HCT116 (cell line): Measurements from ENCODE around the gene FAM193A. TPM values are rescaled to one million over a fixed set of nuclear protein-coding genes. Genes with fewer than 3 reads are reported as not detected.

ENCODE experiments used
- ATAC-seq: fragments of 200-7000 bp; cut with Tn5 transposase; 2 replicates; pipeline ENCODE4 v1.9.1; 2020; ENCODE audit warnings: mild to moderate bottlenecking, moderate library complexity
- BruUV-seq: library from RNA; stranded (reverse); fragments of 400-500 nt; replicated peaks from 2 replicates; lab custom pipeline; 2021; lab: Mats Ljungman, UMichigan
- CTCF ChIA-PET: fragments of 300-600 bp; sonication (Branson Sonifier 250); formaldehyde crosslinking; loops from one replicate; lab custom pipeline; 2021; ENCODE audit warnings: antibody characterized with exemption; lab: Charles Lee
- POLR2A ChIA-PET: fragments of 300-600, 350-600 bp; sonication (Branson Sonifier 250); formaldehyde crosslinking; loops from one replicate; lab custom pipeline; 2021; ENCODE audit warnings: antibody characterized with exemption; lab: Charles Lee
- RAD21 ChIA-PET, 2 experiments: fragments of 300-600 bp; sonication (Branson Sonifier 250); formaldehyde crosslinking; loops; one replicate each; lab custom pipeline; 2023; ENCODE audit warnings: low total read pairs in 2 of 2; ENCODE audit not compliant: uncharacterized antibody in 2 of 2, unreplicated experiment in 2 of 2, low non-redundant PET in 1 of 2; lab: Charles Lee
- DNase-seq: peaks from one replicate; pipeline ENCODE4 v3.0.0-alpha.2; 2010; ENCODE audit warnings: low read depth, low spot score
- H2AFZ ChIP-seq: fragments of 200-600 bp; shearing (Covaris generic), sonication (generic); 2 replicates; pipeline ENCODE4 v1.6.1; 2017; ENCODE audit warnings: low read depth, mixed run types, mixed read lengths, antibody characterized with exemption, low read length; ENCODE audit not compliant: poor library complexity, severe bottlenecking
- H3K27ac ChIP-seq: 2 replicates; pipeline ENCODE4 v1.5.1; 2012; ENCODE audit warnings: low read depth, low read length
- H3K27me3 ChIP-seq: fragments of 200-600 bp; sonication (generic); 2 replicates; pipeline ENCODE4 v1.6.1; 2016; ENCODE audit warnings: mixed run types, low read length, mixed read lengths; ENCODE audit not compliant: insufficient read depth
- H3K36me3 ChIP-seq, 2 experiments: fragments of 200-500 bp in 1 of 2; fragments of 200-600 bp in 1 of 2; sonication (Bioruptor generic) in 1 of 2; sonication (generic) in 1 of 2; 2 replicates each; pipeline versions ENCODE4 v1.5.1 to v1.6.1; 2014 to 2016; ENCODE audit warnings: low read length in 2 of 2, inconsistent platforms in 1 of 2, mixed read lengths in 1 of 2, mixed run types in 1 of 2; ENCODE audit not compliant: insufficient read depth in 2 of 2, control insufficient read depth in 1 of 2
- H3K4me1 ChIP-seq, 2 experiments: fragments of 200-600 bp in 1 of 2; sonication (generic) in 1 of 2; 2 replicates each; pipeline versions ENCODE4 v1.5.1 to v1.6.1; 2012 to 2017; ENCODE audit warnings: low read length in 2 of 2, inconsistent platforms in 1 of 2, mild to moderate bottlenecking in 1 of 2, mixed read lengths in 1 of 2, mixed run types in 1 of 2, moderate library complexity in 1 of 2; ENCODE audit not compliant: insufficient read depth in 2 of 2, control insufficient read depth in 1 of 2
- H3K4me2 ChIP-seq: fragments of 200-600 bp; sonication (generic); 2 replicates; pipeline ENCODE4 v1.6.1; 2017; ENCODE audit warnings: mixed run types, low read length, mixed read lengths
- H3K4me3 ChIP-seq, 2 experiments: fragments of 200-600 bp in 1 of 2; sonication (generic) in 1 of 2; replicated peaks in 1 of 2; 2 replicates each; pipeline ENCODE4 v1.5.1; 2011 to 2016; ENCODE audit warnings: low read length in 2 of 2, control low read depth in 1 of 2, low read depth in 1 of 2, mild to moderate bottlenecking in 1 of 2, mixed read lengths in 1 of 2, mixed run types in 1 of 2
- H3K79me2 ChIP-seq: fragments of 200-600 bp; sonication (generic); 2 replicates; pipeline ENCODE4 v1.6.1; 2017; ENCODE audit warnings: mild to moderate bottlenecking, mixed run types, low read length, moderate library complexity, mixed read lengths; ENCODE audit not compliant: insufficient read depth
- H3K9ac ChIP-seq: fragments of 200-600 bp; sonication (generic); 2 replicates; pipeline ENCODE4 v1.6.1; 2016; ENCODE audit warnings: low read length, mixed read lengths
- H3K9me2 ChIP-seq: fragments of 200-600 bp; sonication (generic), shearing (Covaris generic); 2 replicates; pipeline ENCODE4 v1.6.1; 2017; ENCODE audit warnings: mixed run types, mild to moderate bottlenecking, moderate library complexity; ENCODE audit not compliant: insufficient read depth
- H3K9me3 ChIP-seq, 2 experiments: fragments of 200-500 bp in 1 of 2; fragments of 200-600 bp in 1 of 2; sonication (Bioruptor generic) in 1 of 2; sonication (generic) in 1 of 2; 2 replicates each; pipeline ENCODE4 v1.6.1; 2014 to 2017; ENCODE audit warnings: low read length in 2 of 2, mixed read lengths in 2 of 2, inconsistent platforms in 1 of 2, low read depth in 1 of 2, mild to moderate bottlenecking in 1 of 2, mixed run types in 1 of 2, moderate library complexity in 1 of 2; ENCODE audit not compliant: control insufficient read depth in 1 of 2, insufficient read depth in 1 of 2
- H4K20me1 ChIP-seq: fragments of 200-600 bp; sonication (generic), shearing (Covaris generic); 2 replicates; pipeline ENCODE4 v1.6.1; 2017; ENCODE audit warnings: mixed run types, mild to moderate bottlenecking, moderate library complexity; ENCODE audit not compliant: insufficient read depth
- CBX3 ChIP-seq: IDR thresholded peaks from 2 replicates; pipeline ENCODE4 v1.6.1; 2012; ENCODE audit warnings: low read depth
- EGR1 ChIP-seq: IDR thresholded peaks from 2 replicates; pipeline ENCODE4 v1.6.1; 2012; ENCODE audit warnings: low read depth
- ELF1 ChIP-seq: IDR thresholded peaks from 2 replicates; pipeline ENCODE4 v1.6.1; 2012; ENCODE audit warnings: low read depth, borderline replicate concordance
- EZH2 ChIP-seq: fragments of 200-600 bp; sonication (generic); IDR thresholded peaks from 2 replicates; pipeline ENCODE4 v1.6.1; 2017; ENCODE audit warnings: antibody characterized with exemption, mixed run types
- FOSL1 ChIP-seq: IDR thresholded peaks from 2 replicates; pipeline ENCODE4 v1.6.1; 2012; ENCODE audit warnings: low read depth
- JUND ChIP-seq: IDR thresholded peaks from 2 replicates; pipeline ENCODE4 v1.6.1; 2012
- YY1 ChIP-seq: IDR thresholded peaks from 2 replicates; pipeline ENCODE4 v1.6.1; 2011; ENCODE audit warnings: low read length, low read depth, moderate library complexity, mild to moderate bottlenecking; ENCODE audit not compliant: insufficient replicate concordance; ENCODE audit errors: extremely low read depth
- ZNF274 ChIP-seq: fragments of 200-500 bp; sonication (Bioruptor generic); IDR thresholded peaks from 2 replicates; pipeline ENCODE4 v1.6.1; 2014; ENCODE audit warnings: mild to moderate bottlenecking, low read depth, low read length, inconsistent platforms
- intact Hi-C: fragments of 100-400 bp; cut with micrococcal nuclease; formaldehyde crosslinking; loops from 2 replicates; pipeline ENCODE4 v1.10.0; 2022
- total RNA-seq: library from RNA; stranded (reverse); gene quantifications from one replicate; pipeline ENCODE4 v1.2.1, GENCODE V29; 2021; ENCODE audit not compliant: unreplicated experiment
- TF ChIP-seq, protein P1 (sequence below): IDR thresholded peaks from 2 replicates; pipeline ENCODE4 v1.6.1; 2011; ENCODE audit warnings: mild to moderate bottlenecking, low read length, moderate library complexity; ENCODE audit not compliant: insufficient replicate concordance; ENCODE audit errors: extremely low read depth
- TF ChIP-seq, protein P2 (sequence below): IDR thresholded peaks from 2 replicates; pipeline ENCODE4 v1.6.1; 2012
- TF ChIP-seq, protein P3 (sequence below), 3 experiments: fragments of 200-600 bp in 1 of 3; sonication (generic) in 1 of 3; IDR thresholded peaks in 2 of 3; conservative IDR thresholded peaks in 1 of 3; 2 replicates each; pipeline ENCODE4 v1.5.1; 2012 to 2017; ENCODE audit warnings: low read depth in 2 of 3, low read length in 2 of 3, antibody characterized with exemption in 1 of 3, borderline replicate concordance in 1 of 3, control low read depth in 1 of 3, mild to moderate bottlenecking in 1 of 3, mixed read lengths in 1 of 3, mixed run types in 1 of 3, moderate library complexity in 1 of 3; ENCODE audit not compliant: insufficient read depth in 1 of 3

The FAM193A gene
- total RNA-seq, 1 experiment from 2014 or later, result 15.7 TPM

DNA sequence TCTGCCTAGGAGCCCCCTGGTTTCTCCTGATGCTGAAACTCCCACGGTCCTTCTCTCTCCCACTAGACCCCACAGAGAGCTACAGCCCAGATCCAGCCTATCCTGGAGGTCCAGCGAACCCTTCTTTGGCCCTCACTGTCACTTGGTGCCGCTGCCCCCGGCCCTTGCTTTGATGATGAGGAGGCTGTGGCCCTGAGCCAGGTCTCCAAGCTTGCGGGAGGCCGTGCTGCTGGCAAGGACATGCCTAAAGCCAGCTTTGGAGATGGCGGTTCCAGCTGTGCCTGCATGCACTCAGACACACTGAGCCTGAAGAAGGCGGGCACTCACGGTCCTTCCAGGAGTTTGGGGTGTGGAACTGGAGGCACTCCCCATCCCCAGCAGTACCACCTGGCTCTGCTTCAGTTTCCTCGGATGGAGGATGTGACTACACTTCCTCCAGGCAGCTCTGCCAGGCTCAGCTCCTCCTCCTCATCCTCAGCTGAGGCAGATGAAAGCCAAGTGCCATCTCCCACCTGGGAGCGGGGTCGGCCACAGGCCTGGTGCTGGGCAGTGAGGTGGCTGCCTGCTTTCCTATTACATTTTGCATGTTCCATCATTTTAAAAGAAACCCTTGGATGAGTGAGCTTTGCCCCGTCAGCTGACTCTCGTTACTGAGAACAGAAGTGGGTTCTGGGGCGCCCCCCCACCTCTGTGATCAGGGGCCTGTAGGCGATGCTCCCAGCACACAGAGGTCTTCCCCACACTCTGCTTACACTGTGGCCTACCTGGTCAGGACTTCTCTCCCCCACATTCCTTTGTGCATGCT lies 210.6 kb downstream of the FAM193A start:
- ChIA-PET POLR2A (no interaction called here), CTCF (no interaction called here), RAD21 (no interaction called here)
- ATAC-seq (no peak), DNase-seq (no peak)
- Histone ChIP-seq H3K27me3 (no peaks in the 10 kb centered on the region), H3K4me3 (no peak overlapping the region), H2AFZ (no peak overlapping the region), H3K9me3 (no peaks in the 10 kb centered on the region), H3K36me3 (peaks cover 26 to 35% of the 10 kb centered on the region in 2 experiments), H3K9ac (no peak overlapping the region), H3K4me2 (no peak overlapping the region), H3K79me2 (peaks cover 26% of the 10 kb centered on the region; the same call in 1 of the 2 replicates), H3K9me2 (no peaks in the 10 kb centered on the region), H3K27ac (no peak overlapping the region), H3K4me1 (no peaks in the 10 kb centered on the region), H4K20me1 (no peaks in the 10 kb centered on the region)
- TF ChIP-seq ELF1 (no peak), JUND (no peak), YY1 (no peak), EGR1 (no peak), CBX3 (no peak), ZNF274 (no peak), FOSL1 (no peak), EZH2 (no peak)
- TF ChIP-seq, protein P1, sequence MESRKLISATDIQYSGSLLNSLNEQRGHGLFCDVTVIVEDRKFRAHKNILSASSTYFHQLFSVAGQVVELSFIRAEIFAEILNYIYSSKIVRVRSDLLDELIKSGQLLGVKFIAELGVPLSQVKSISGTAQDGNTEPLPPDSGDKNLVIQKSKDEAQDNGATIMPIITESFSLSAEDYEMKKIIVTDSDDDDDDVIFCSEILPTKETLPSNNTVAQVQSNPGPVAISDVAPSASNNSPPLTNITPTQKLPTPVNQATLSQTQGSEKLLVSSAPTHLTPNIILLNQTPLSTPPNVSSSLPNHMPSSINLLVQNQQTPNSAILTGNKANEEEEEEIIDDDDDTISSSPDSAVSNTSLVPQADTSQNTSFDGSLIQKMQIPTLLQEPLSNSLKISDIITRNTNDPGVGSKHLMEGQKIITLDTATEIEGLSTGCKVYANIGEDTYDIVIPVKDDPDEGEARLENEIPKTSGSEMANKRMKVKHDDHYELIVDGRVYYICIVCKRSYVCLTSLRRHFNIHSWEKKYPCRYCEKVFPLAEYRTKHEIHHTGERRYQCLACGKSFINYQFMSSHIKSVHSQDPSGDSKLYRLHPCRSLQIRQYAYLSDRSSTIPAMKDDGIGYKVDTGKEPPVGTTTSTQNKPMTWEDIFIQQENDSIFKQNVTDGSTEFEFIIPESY, result no peak
- TF ChIP-seq, protein P2, sequence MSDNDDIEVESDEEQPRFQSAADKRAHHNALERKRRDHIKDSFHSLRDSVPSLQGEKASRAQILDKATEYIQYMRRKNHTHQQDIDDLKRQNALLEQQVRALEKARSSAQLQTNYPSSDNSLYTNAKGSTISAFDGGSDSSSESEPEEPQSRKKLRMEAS, result no peak
- TF ChIP-seq, protein P3, sequence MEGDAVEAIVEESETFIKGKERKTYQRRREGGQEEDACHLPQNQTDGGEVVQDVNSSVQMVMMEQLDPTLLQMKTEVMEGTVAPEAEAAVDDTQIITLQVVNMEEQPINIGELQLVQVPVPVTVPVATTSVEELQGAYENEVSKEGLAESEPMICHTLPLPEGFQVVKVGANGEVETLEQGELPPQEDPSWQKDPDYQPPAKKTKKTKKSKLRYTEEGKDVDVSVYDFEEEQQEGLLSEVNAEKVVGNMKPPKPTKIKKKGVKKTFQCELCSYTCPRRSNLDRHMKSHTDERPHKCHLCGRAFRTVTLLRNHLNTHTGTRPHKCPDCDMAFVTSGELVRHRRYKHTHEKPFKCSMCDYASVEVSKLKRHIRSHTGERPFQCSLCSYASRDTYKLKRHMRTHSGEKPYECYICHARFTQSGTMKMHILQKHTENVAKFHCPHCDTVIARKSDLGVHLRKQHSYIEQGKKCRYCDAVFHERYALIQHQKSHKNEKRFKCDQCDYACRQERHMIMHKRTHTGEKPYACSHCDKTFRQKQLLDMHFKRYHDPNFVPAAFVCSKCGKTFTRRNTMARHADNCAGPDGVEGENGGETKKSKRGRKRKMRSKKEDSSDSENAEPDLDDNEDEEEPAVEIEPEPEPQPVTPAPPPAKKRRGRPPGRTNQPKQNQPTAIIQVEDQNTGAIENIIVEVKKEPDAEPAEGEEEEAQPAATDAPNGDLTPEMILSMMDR (IDR thresholded peaks at IDR 0.05 in 2 of 3, conservative IDR thresholded peaks at IDR 0.05 in 1 of 3; ENCODE audit: borderline replicate concordance in 1 of 3, insufficient read depth in 1 of 3, low read depth in 2 of 3, low read length in 2 of 3), result no peak
- intact Hi-C loops, result no loop called here
- BruUV-seq, result no TSS peak
